WTC11 (cell line): ENCODE results near the gene CHKB. TPM values are rescaled to one million over a fixed set of nuclear protein-coding genes. Genes with fewer than 3 reads are reported as not detected.

Source experiments
- ATAC-seq: fragments of 200-7000 bp; cut with Tn5 transposase; 2 replicates; pipeline ENCODE4 v1.10.0; 2021; ENCODE audit warnings: mild to moderate bottlenecking, moderate library complexity
- CTCF ChIA-PET: fragments of 300-600 bp; sonication (Branson Sonifier 250); formaldehyde crosslinking; loops from one replicate; lab custom pipeline; 2021; ENCODE audit warnings: antibody characterized with exemption; lab: Charles Lee
- POLR2A ChIA-PET: fragments of 350-600 bp; sonication (Branson Sonifier 250); formaldehyde crosslinking; loops from one replicate; lab custom pipeline; 2021; ENCODE audit warnings: antibody characterized with exemption; lab: Charles Lee
- DNase-seq: peaks from one replicate; pipeline ENCODE4 v3.0.0; 2021; ENCODE audit warnings: low spot score
- H3K27ac Mint-ChIP-seq: 2 replicates; pipeline ENCODE4 v1.8.0; 2021; ENCODE audit warnings: mixed read lengths
- H3K27me3 Mint-ChIP-seq: 2 replicates; pipeline ENCODE4 v1.8.0; 2021; ENCODE audit warnings: low read depth, mild to moderate bottlenecking, moderate library complexity, mixed read lengths
- H3K36me3 Mint-ChIP-seq: 2 replicates; pipeline ENCODE4 v1.8.0; 2021; ENCODE audit warnings: mixed read lengths
- H3K4me1 Mint-ChIP-seq: 2 replicates; pipeline ENCODE4 v1.8.0; 2022; ENCODE audit warnings: mixed read lengths
- H3K4me3 Mint-ChIP-seq: 2 replicates; pipeline ENCODE4 v1.8.0; 2021; ENCODE audit warnings: mild to moderate bottlenecking, moderate library complexity, mixed read lengths
- H3K9me3 Mint-ChIP-seq: 2 replicates; pipeline ENCODE4 v1.8.0; 2021; ENCODE audit warnings: mixed read lengths
- ESRRA ChIP-seq: sonication (generic); formaldehyde crosslinking; IDR thresholded peaks from 2 replicates; pipeline ENCODE4 v1.8.1; 2022; ENCODE audit warnings: mild to moderate bottlenecking, missing genetic modification reagents, borderline replicate concordance
- FOXJ3 ChIP-seq: sonication (generic); formaldehyde crosslinking; IDR thresholded peaks from 2 replicates; pipeline ENCODE4 v1.9.0; 2021; ENCODE audit warnings: missing genetic modification reagents, mild to moderate bottlenecking, borderline replicate concordance
- NFE2L1 ChIP-seq: sonication (generic); formaldehyde crosslinking; IDR thresholded peaks from 2 replicates; pipeline ENCODE4 v1.8.1; 2023; ENCODE audit warnings: missing genetic modification reagents
- NFYB ChIP-seq: sonication (generic); formaldehyde crosslinking; conservative IDR thresholded peaks from 2 replicates; pipeline ENCODE4 v1.8.0; 2022; ENCODE audit warnings: low read depth, missing genetic modification reagents
- NR3C1 ChIP-seq: sonication (generic); formaldehyde crosslinking; conservative IDR thresholded peaks from 2 replicates; pipeline ENCODE4 v1.8.1; 2023; ENCODE audit warnings: low read depth, mild to moderate bottlenecking, missing genetic modification reagents
- SMAD3 ChIP-seq: sonication (generic); formaldehyde crosslinking; IDR thresholded peaks from 2 replicates; pipeline ENCODE4 v1.8.0; 2022; ENCODE audit warnings: missing genetic modification reagents, mild to moderate bottlenecking, borderline replicate concordance
- TEAD1 ChIP-seq: sonication (generic); formaldehyde crosslinking; IDR thresholded peaks from 2 replicates; pipeline ENCODE4 v1.8.0; 2022; ENCODE audit warnings: mild to moderate bottlenecking, missing genetic modification reagents
- TEAD4 ChIP-seq: sonication (generic); formaldehyde crosslinking; IDR thresholded peaks from 2 replicates; pipeline ENCODE4 v1.8.0; 2022; ENCODE audit warnings: mild to moderate bottlenecking, missing genetic modification reagents
- total RNA-seq: library from RNA; stranded (reverse); gene quantifications from 3 replicates; pipeline ENCODE4 v1.2.3, GENCODE V29; 2021
- TF ChIP-seq, protein P1 (sequence below): sonication (generic); formaldehyde crosslinking; IDR thresholded peaks from 2 replicates; pipeline ENCODE4 v1.8.1; 2023; ENCODE audit warnings: mild to moderate bottlenecking, moderate library complexity, missing genetic modification reagents
- TF ChIP-seq, protein P2 (sequence below): sonication (generic); formaldehyde crosslinking; IDR thresholded peaks from 2 replicates; pipeline ENCODE4 v1.8.0; 2023; ENCODE audit warnings: missing genetic modification reagents
- TF ChIP-seq, protein P3 (sequence below): fragments of 250-450 bp; sonication (Bioruptor Pico); IDR thresholded peaks from 2 replicates; pipeline ENCODE4 v1.8.0; 2021; ENCODE audit warnings: mild to moderate bottlenecking
- TF ChIP-seq, protein P4 (sequence below): sonication (generic); formaldehyde crosslinking; IDR thresholded peaks from 2 replicates; pipeline ENCODE4 v1.8.1; 2023; ENCODE audit warnings: mild to moderate bottlenecking, missing genetic modification reagents, moderate library complexity
- TF ChIP-seq, protein P5 (sequence below): fragments of 250-450 bp; sonication (Bioruptor Pico); IDR thresholded peaks from 2 replicates; pipeline ENCODE4 v2.1.2; 2022; ENCODE audit warnings: mild to moderate bottlenecking, moderate library complexity
- TF ChIP-seq, protein P6 (sequence below): sonication (generic); formaldehyde crosslinking; IDR thresholded peaks from 2 replicates; pipeline ENCODE4 v1.8.1; 2023; ENCODE audit warnings: mild to moderate bottlenecking, missing genetic modification reagents, borderline replicate concordance
- TF ChIP-seq, protein P7 (sequence below): fragments of 250-450 bp; sonication (Bioruptor Pico); conservative IDR thresholded peaks from 2 replicates; pipeline ENCODE4 v1.9.0; 2021; ENCODE audit warnings: mild to moderate bottlenecking
- TF ChIP-seq, protein P8 (sequence below): sonication (generic); formaldehyde crosslinking; IDR thresholded peaks from 2 replicates; pipeline ENCODE4 v1.8.0; 2023; ENCODE audit warnings: missing genetic modification reagents, mild to moderate bottlenecking, borderline replicate concordance

Gene CHKB
- total RNA-seq, 1 experiment from 2014 or later: 75.4 TPM

DNA sequence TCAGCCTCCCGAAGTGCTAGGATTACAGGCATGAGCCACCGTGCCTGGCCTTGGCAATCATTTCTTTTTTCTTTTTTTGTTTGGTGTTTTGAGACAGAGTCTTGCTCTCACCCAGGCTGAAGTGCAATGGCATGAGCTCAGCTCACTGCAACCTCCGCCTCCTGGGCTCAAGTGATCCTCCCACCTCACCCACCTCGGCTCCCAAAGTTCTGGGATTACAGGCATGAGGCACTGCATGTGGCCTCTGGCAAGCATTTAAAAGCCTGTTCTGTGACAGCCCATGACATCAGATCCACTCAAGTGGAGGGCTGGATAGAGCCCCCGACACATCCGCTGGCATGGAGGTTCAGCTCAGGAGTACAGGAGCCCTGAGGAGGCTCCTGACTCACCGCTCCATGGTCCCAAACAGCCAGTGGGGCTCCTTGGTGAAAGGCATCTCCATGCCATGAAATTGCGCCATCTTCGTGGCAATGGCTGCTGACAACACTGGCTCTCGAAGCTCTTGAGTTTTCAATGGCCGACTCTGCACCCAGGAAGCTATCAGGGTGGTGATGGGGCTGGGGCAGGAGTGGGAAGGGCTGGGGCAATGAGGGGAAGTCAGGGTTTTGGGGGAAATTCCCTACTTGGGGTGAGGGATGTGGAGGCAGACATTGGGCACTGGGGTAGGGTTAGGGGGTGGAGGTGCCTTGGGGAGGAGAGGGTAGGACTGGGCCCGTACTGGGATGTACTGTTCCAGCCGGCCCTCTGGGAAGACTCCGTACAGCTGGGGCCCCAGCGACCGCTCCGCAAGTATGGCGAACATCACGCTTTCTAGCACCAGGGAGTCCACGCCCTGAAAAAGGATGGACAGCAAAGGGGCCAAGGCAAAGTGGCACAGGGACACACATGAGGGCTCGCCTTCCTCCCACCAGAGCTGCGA is 1.4 kb downstream of the CHKB start (continued):
- TF ChIP-seq, protein P1, sequence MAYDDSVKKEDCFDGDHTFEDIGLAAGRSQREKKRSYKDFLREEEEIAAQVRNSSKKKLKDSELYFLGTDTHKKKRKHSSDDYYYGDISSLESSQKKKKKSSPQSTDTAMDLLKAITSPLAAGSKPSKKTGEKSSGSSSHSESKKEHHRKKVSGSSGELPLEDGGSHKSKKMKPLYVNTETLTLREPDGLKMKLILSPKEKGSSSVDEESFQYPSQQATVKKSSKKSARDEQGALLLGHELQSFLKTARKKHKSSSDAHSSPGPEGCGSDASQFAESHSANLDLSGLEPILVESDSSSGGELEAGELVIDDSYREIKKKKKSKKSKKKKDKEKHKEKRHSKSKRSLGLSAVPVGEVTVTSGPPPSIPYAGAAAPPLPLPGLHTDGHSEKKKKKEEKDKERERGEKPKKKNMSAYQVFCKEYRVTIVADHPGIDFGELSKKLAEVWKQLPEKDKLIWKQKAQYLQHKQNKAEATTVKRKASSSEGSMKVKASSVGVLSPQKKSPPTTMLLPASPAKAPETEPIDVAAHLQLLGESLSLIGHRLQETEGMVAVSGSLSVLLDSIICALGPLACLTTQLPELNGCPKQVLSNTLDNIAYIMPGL (CRISPR knock-in tag): no peak

DNA sequence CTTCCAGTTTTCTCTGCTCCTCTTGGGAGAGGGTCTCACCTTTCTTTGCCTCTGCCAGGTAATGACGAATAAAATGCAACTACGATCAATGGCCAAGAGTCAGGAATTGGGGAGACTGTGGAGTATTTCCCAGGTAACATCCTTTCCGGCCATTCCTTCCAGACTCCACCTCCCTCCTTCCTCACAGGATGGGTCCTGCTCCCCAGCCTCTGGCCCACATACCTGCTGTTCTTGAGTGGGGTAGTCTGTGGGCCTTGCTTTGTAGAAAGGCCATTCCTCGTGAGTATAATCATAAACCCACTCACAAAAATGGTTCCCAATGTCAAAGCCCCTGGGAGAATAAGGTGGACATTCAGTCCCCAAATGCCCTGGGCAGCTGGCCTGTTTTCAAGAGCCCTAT is 2.9 kb downstream of the CHKB start:
- Mint-ChIP-seq H3K4me1 (peaks cover 9% of the 10 kb centered on the region), H3K9me3 (no peaks in the 10 kb centered on the region), H3K27me3 (peaks cover 7% of the 10 kb centered on the region; the same call in 1 of the 2 replicates), H3K36me3 (peaks cover 7% of the 10 kb centered on the region), H3K27ac (no peak overlapping the region), H3K4me3 (no peak overlapping the region)
- DNase-seq: no peak
- ATAC-seq: no peak
- ChIA-PET CTCF (no interaction called here), POLR2A (no interaction called here)
- TF ChIP-seq FOXJ3: no peak
- TF ChIP-seq, protein P2, sequence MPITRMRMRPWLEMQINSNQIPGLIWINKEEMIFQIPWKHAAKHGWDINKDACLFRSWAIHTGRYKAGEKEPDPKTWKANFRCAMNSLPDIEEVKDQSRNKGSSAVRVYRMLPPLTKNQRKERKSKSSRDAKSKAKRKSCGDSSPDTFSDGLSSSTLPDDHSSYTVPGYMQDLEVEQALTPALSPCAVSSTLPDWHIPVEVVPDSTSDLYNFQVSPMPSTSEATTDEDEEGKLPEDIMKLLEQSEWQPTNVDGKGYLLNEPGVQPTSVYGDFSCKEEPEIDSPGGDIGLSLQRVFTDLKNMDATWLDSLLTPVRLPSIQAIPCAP: no peak
- no peak for TF ChIP-seq TEAD4 (CRISPR knock-in tag)
- TF ChIP-seq SMAD3 (CRISPR knock-in tag): no peak
- TF ChIP-seq, protein P3, sequence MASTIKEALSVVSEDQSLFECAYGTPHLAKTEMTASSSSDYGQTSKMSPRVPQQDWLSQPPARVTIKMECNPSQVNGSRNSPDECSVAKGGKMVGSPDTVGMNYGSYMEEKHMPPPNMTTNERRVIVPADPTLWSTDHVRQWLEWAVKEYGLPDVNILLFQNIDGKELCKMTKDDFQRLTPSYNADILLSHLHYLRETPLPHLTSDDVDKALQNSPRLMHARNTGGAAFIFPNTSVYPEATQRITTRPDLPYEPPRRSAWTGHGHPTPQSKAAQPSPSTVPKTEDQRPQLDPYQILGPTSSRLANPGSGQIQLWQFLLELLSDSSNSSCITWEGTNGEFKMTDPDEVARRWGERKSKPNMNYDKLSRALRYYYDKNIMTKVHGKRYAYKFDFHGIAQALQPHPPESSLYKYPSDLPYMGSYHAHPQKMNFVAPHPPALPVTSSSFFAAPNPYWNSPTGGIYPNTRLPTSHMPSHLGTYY (CRISPR knock-in tag): no peak
- no peak for TF ChIP-seq NR3C1 (CRISPR knock-in tag)
- TF ChIP-seq, protein P4, sequence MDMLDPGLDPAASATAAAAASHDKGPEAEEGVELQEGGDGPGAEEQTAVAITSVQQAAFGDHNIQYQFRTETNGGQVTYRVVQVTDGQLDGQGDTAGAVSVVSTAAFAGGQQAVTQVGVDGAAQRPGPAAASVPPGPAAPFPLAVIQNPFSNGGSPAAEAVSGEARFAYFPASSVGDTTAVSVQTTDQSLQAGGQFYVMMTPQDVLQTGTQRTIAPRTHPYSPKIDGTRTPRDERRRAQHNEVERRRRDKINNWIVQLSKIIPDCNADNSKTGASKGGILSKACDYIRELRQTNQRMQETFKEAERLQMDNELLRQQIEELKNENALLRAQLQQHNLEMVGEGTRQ: no peak
- TF ChIP-seq TEAD1 (CRISPR knock-in tag): no peak
- TF ChIP-seq, protein P5, sequence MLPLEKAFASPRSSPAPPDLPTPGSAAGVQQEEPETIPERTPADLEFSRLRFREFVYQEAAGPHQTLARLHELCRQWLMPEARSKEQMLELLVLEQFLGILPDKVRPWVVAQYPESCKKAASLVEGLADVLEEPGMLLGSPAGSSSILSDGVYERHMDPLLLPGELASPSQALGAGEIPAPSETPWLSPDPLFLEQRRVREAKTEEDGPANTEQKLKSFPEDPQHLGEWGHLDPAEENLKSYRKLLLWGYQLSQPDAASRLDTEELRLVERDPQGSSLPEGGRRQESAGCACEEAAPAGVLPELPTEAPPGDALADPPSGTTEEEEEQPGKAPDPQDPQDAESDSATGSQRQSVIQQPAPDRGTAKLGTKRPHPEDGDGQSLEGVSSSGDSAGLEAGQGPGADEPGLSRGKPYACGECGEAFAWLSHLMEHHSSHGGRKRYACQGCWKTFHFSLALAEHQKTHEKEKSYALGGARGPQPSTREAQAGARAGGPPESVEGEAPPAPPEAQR (CRISPR knock-in tag): no peak
- TF ChIP-seq NFE2L1 (CRISPR knock-in tag): no peak
- TF ChIP-seq NFYB (CRISPR knock-in tag): no peak
- TF ChIP-seq, protein P6, sequence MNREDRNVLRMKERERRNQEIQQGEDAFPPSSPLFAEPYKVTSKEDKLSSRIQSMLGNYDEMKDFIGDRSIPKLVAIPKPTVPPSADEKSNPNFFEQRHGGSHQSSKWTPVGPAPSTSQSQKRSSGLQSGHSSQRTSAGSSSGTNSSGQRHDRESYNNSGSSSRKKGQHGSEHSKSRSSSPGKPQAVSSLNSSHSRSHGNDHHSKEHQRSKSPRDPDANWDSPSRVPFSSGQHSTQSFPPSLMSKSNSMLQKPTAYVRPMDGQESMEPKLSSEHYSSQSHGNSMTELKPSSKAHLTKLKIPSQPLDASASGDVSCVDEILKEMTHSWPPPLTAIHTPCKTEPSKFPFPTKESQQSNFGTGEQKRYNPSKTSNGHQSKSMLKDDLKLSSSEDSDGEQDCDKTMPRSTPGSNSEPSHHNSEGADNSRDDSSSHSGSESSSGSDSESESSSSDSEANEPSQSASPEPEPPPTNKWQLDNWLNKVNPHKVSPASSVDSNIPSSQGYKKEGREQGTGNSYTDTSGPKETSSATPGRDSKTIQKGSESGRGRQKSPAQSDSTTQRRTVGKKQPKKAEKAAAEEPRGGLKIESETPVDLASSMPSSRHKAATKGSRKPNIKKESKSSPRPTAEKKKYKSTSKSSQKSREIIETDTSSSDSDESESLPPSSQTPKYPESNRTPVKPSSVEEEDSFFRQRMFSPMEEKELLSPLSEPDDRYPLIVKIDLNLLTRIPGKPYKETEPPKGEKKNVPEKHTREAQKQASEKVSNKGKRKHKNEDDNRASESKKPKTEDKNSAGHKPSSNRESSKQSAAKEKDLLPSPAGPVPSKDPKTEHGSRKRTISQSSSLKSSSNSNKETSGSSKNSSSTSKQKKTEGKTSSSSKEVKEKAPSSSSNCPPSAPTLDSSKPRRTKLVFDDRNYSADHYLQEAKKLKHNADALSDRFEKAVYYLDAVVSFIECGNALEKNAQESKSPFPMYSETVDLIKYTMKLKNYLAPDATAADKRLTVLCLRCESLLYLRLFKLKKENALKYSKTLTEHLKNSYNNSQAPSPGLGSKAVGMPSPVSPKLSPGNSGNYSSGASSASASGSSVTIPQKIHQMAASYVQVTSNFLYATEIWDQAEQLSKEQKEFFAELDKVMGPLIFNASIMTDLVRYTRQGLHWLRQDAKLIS (CRISPR knock-in tag): no peak
- TF ChIP-seq, protein P7, sequence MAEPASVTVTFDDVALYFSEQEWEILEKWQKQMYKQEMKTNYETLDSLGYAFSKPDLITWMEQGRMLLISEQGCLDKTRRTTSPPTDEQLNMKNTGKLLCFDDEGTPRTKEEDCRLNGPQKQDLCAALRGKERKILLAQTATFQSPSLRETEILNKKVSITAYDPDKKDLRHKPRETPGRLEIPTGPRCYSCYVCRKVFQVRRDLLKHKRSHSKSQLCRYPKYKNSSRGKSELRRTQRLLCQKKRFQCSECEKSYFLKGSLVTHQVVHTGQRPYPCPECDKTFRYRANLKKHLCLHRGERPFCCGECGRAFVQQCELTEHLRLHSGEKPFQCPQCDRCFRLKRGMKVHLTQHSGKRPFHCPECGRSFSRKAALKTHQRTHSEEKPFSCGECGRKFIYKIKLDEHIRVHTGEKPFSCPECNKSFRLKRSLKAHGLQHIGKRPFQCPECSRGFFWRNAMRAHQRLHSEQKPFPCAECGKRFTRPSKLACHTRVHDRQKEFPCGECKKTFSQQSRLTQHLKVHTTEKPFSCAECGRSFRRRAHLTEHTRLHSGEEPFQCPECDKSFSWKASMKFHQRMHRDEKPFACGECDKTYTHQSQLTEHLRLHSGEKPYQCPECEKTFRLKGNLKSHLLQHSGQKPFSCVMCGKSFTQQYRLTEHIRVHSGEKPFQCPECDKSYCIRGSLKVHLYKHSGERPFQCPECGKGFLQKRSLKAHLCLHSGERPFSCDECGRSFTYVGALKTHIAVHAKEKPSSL (CRISPR knock-in tag): no peak
- TF ChIP-seq ESRRA: no peak
- TF ChIP-seq, protein P8, sequence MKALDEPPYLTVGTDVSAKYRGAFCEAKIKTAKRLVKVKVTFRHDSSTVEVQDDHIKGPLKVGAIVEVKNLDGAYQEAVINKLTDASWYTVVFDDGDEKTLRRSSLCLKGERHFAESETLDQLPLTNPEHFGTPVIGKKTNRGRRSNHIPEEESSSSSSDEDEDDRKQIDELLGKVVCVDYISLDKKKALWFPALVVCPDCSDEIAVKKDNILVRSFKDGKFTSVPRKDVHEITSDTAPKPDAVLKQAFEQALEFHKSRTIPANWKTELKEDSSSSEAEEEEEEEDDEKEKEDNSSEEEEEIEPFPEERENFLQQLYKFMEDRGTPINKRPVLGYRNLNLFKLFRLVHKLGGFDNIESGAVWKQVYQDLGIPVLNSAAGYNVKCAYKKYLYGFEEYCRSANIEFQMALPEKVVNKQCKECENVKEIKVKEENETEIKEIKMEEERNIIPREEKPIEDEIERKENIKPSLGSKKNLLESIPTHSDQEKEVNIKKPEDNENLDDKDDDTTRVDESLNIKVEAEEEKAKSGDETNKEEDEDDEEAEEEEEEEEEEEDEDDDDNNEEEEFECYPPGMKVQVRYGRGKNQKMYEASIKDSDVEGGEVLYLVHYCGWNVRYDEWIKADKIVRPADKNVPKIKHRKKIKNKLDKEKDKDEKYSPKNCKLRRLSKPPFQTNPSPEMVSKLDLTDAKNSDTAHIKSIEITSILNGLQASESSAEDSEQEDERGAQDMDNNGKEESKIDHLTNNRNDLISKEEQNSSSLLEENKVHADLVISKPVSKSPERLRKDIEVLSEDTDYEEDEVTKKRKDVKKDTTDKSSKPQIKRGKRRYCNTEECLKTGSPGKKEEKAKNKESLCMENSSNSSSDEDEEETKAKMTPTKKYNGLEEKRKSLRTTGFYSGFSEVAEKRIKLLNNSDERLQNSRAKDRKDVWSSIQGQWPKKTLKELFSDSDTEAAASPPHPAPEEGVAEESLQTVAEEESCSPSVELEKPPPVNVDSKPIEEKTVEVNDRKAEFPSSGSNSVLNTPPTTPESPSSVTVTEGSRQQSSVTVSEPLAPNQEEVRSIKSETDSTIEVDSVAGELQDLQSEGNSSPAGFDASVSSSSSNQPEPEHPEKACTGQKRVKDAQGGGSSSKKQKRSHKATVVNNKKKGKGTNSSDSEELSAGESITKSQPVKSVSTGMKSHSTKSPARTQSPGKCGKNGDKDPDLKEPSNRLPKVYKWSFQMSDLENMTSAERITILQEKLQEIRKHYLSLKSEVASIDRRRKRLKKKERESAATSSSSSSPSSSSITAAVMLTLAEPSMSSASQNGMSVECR (CRISPR knock-in tag): no peak
